Neuronal stem cell (in vitro differentiated cells): Measurements from ENCODE around the gene KNSTRN.
A peak's percentile ranks its signal among the peaks of the same experiment; 100 is the strongest.

Experiments
- DNase-seq: peaks from one replicate; pipeline ENCODE4 v3.0.0-alpha.2; 2013; ENCODE audit warnings: low spot score
- H2AFZ ChIP-seq: one replicate; pipeline ENCODE4 v1.6.1; 2013; ENCODE audit warnings: mild to moderate bottlenecking, low read length, inconsistent platforms
- H2AK5ac ChIP-seq: 2 replicates; pipeline ENCODE4 v1.6.1; 2013; ENCODE audit warnings: low read depth, mild to moderate bottlenecking, inconsistent platforms, low read length, moderate library complexity, mixed read lengths
- H2BK120ac ChIP-seq: 2 replicates; pipeline ENCODE4 v1.6.1; 2013; ENCODE audit warnings: low read depth, mild to moderate bottlenecking, inconsistent platforms, low read length, moderate library complexity, mixed read lengths
- H2BK12ac ChIP-seq: one replicate; pipeline ENCODE4 v1.6.1; 2013; ENCODE audit warnings: low read length, inconsistent platforms
- H2BK15ac ChIP-seq: 2 replicates; pipeline ENCODE4 v1.6.1; 2013; ENCODE audit warnings: mild to moderate bottlenecking, low read length, inconsistent platforms, mixed read lengths
- H2BK5ac ChIP-seq: one replicate; pipeline ENCODE4 v1.6.1; 2013; ENCODE audit warnings: inconsistent platforms, mild to moderate bottlenecking, low read length, moderate library complexity
- H3K14ac ChIP-seq: one replicate; pipeline ENCODE4 v1.6.1; 2013; ENCODE audit warnings: low read length, inconsistent platforms
- H3K18ac ChIP-seq: 2 replicates; pipeline ENCODE4 v1.6.1; 2013; ENCODE audit warnings: low read length, inconsistent platforms
- H3K23ac ChIP-seq: 2 replicates; pipeline ENCODE4 v1.6.1; 2013; ENCODE audit warnings: low read depth, mild to moderate bottlenecking, mixed read lengths, low read length, inconsistent platforms; ENCODE audit not compliant: poor library complexity
- H3K27ac ChIP-seq: replicated peaks from 3 replicates; pipeline ENCODE4 v1.5.1; 2013; ENCODE audit warnings: low read length, inconsistent platforms
- H3K27me3 ChIP-seq, 3 experiments: 2 replicates each; pipeline ENCODE4 v1.6.1; 2013; ENCODE audit warnings: low read length in 3 of 3, mild to moderate bottlenecking in 2 of 3, inconsistent platforms in 1 of 3, low read depth in 1 of 3, mixed read lengths in 1 of 3, moderate library complexity in 1 of 3; ENCODE audit not compliant: control insufficient read depth in 3 of 3, insufficient read depth in 3 of 3
- H3K36me3 ChIP-seq, 2 donors: replicated peaks in 1 of 2; 2 replicates each; pipeline ENCODE4 v1.6.1; 2013; ENCODE audit warnings: low read length in 2 of 2; ENCODE audit not compliant: control insufficient read depth in 2 of 2, insufficient read depth in 2 of 2
- H3K4ac ChIP-seq: 2 replicates; pipeline ENCODE4 v1.6.1; 2013; ENCODE audit warnings: inconsistent platforms, mild to moderate bottlenecking, low read length, moderate library complexity
- H3K4me1 ChIP-seq, 2 donors: 1 replicate in 1 of 2; 2 replicates in 1 of 2; pipeline ENCODE4 v1.6.1; 2013; ENCODE audit warnings: low read length in 2 of 2, low read depth in 1 of 2; ENCODE audit not compliant: control insufficient read depth in 2 of 2, insufficient read depth in 1 of 2
- H3K4me2 ChIP-seq: one replicate; pipeline ENCODE4 v1.6.1; 2013; ENCODE audit warnings: mild to moderate bottlenecking, low read length, inconsistent platforms; ENCODE audit not compliant: insufficient read depth, poor library complexity, severe bottlenecking
- H3K4me3 ChIP-seq, 2 donors: 2 replicates each; pipeline ENCODE4 v1.5.1; 2013; ENCODE audit warnings: low read length in 2 of 2, mild to moderate bottlenecking in 2 of 2, inconsistent platforms in 1 of 2, moderate library complexity in 1 of 2
- H3K79me1 ChIP-seq: one replicate; pipeline ENCODE4 v1.6.1; 2013; ENCODE audit warnings: low read depth, mild to moderate bottlenecking, inconsistent platforms, low read length, moderate library complexity
- H3K9ac ChIP-seq: one replicate; pipeline ENCODE4 v1.6.1; 2013; ENCODE audit warnings: mild to moderate bottlenecking, low read depth, low read length, inconsistent platforms; ENCODE audit not compliant: poor library complexity
- H3K9me3 ChIP-seq, 2 donors: replicated peaks in 1 of 2; 2 replicates each; pipeline versions ENCODE3 to v1.6.1; 2013; ENCODE audit warnings: low read length in 2 of 2, mild to moderate bottlenecking in 2 of 2, inconsistent platforms in 1 of 2, low read depth in 1 of 2, mixed read lengths in 1 of 2, moderate library complexity in 1 of 2; ENCODE audit not compliant: control insufficient read depth in 2 of 2, insufficient read depth in 1 of 2
- H4K8ac ChIP-seq: one replicate; pipeline ENCODE4 v1.6.1; 2013; ENCODE audit warnings: low read depth, mild to moderate bottlenecking, inconsistent platforms, low read length, moderate library complexity
- H4K91ac ChIP-seq: one replicate; pipeline ENCODE4 v1.6.1; 2013; ENCODE audit warnings: low read length, low read depth, mild to moderate bottlenecking, inconsistent platforms; ENCODE audit not compliant: poor library complexity
- WGBS, 2 donors: extraction: QIAGEN DNeasy Blood & Tissue Kit; methylation state at CpG; one replicate each; pipeline ENCODE4 v1.1.7; 2013; ENCODE audit warnings: missing lambda C conversion rate in 2 of 2, mixed read lengths in 1 of 2; ENCODE audit not compliant: insufficient read length in 2 of 2, insufficient replicate concordance in 1 of 2; ENCODE audit errors: extremely low coverage in 2 of 2; 5-methylcytosine and 5-hydroxymethylcytosine counted together

Gene KNSTRN

DNA sequence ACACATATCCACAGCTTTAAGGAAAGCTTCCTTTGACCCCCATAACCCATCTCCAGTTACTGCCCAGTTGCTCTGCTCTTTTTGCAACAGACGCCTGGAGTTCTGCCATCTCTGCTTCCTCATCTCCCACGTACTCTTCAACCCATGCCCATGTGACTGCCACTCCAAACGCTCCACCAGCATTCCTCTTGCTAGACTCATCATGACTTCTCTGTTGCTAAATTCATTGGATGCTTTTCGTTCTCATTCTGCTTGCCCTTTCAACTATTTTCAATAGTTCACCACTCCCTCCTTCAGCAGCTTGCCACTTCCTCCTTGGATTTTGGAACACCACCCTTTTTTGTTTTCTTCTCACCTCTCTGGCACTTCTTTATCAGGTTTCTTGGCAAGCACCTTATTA, 2.7 kb upstream of the KNSTRN start:
- Histone ChIP-seq H2BK120ac (no peak overlapping the region), H3K4ac (no peak overlapping the region), H3K9ac (no peak overlapping the region), H3K4me1 (peaks cover 0 to 2% of the 10 kb centered on the region in 2 donors), H4K8ac (no peak overlapping the region), H3K79me1 (peaks cover 5% of the 10 kb centered on the region), H3K27ac (no peak overlapping the region), H2BK12ac (no peak overlapping the region), H3K14ac (no peak overlapping the region), H2AK5ac (no peak overlapping the region), H3K27me3 (peaks cover 0 to 4% (median 0%) of the 10 kb centered on the region in 3 experiments), H4K91ac (no peak overlapping the region), H3K18ac (no peak overlapping the region), H2BK15ac (no peak overlapping the region), H2AFZ (no peak overlapping the region), H3K36me3 (peaks cover 0 to 7% of the 10 kb centered on the region in 2 donors), H2BK5ac (no peak overlapping the region), H3K9me3 (no peaks in the 10 kb centered on the region), H3K4me2 (no peak overlapping the region), H3K4me3 (no peak overlapping the region), H3K23ac (no peak overlapping the region)
- no peak for DNase-seq
- no CpG with 5 or more reads among the region's 4 CpGs for WGBS, 2 donors

DNA sequence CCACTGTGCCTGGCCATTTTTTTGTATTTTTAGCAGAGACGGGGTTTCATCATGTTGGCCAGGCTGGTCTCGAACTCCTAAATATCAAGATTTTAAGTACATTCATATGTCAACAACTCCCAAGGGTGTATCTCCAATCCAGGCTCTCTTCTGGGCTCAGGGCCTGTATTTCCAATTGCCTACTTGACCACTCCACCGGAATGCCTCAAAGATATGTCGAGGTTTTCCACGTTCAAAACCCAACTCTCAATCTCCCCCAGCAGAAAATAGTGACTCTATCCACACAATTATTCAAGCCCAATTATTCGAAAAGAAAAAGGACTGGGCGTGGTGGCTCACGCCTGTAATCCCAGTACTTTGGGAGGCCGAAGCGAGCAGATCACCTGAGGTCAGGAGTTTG, 1.9 kb upstream of the KNSTRN start:
- no peak overlapping the region for H3K4me2 ChIP-seq
- H3K4me3 ChIP-seq: no peak overlapping the region
- no peak overlapping the region for H2BK5ac ChIP-seq
- no peak overlapping the region for H2AFZ ChIP-seq
- no peak overlapping the region for H4K91ac ChIP-seq
- DNase-seq: no peak
- no peak overlapping the region for H3K23ac ChIP-seq
- H2BK120ac ChIP-seq: no peak overlapping the region
- H3K36me3 ChIP-seq: peaks cover 2 to 15% of the 10 kb centered on the region in 2 donors
- H3K4me1 ChIP-seq: peaks cover 0 to 2% of the 10 kb centered on the region in 2 donors
- no peak overlapping the region for H3K9ac ChIP-seq
- no peak overlapping the region for H2AK5ac ChIP-seq
- H4K8ac ChIP-seq: no peak overlapping the region
- peaks cover 8% of the 10 kb centered on the region for H3K79me1 ChIP-seq
- no peak overlapping the region for H3K18ac ChIP-seq
- H3K14ac ChIP-seq: no peak overlapping the region
- H3K27ac ChIP-seq: no peak overlapping the region
- H3K4ac ChIP-seq: no peak overlapping the region
- H3K27me3 ChIP-seq: peaks cover 0 to 2% (median 0%) of the 10 kb centered on the region in 3 experiments
- H2BK15ac ChIP-seq: no peak overlapping the region
- no peak overlapping the region for H2BK12ac ChIP-seq
- H3K9me3 ChIP-seq: no peaks in the 10 kb centered on the region
- WGBS, 2 donors: no CpG with 5 or more reads among the region's 10 CpGs

DNA sequence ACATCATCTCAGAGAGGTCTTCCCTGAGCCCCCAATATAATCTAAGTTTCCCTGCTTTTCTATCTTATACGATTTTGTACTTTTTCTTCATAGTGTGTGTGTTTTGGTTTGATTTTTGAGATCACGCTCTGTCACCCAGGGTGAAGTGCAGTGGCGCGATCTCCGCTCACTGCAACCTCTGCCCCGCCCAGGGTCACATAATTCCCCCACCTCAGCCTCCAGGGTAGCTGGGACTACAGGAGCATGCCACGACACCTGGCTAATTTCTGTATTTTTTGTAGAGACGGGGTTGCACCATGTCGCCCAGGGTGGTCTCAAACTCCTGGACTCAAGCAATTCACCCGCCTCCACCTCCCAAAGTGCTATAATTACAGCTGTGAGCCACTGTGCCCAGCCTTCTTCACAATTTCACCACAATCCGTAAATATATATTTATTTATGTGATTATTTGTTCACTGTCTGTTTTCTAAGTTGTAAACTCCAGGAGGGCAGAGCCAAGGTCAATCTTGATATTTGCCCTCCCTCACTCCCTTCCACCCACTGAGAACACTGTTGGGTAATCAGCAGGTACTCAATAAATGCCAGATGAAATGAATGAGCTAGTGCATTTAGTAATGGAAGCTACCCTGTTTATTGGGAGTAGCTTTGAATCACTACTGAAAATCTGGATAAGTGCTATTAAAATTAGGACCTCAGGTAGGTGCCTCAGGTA, 547 bp upstream of the KNSTRN start:
- no peak overlapping the region for H2BK120ac ChIP-seq
- H3K4me3 ChIP-seq: no peak overlapping the region
- H3K23ac ChIP-seq: no peak overlapping the region
- H2AFZ ChIP-seq: peak overlapping the region; percentile 82
- H3K4me2 ChIP-seq: no peak overlapping the region
- no peak for DNase-seq
- H3K14ac ChIP-seq: no peak overlapping the region
- peaks cover 11 to 28% of the 10 kb centered on the region in 2 donors for H3K36me3 ChIP-seq
- H3K4me1 ChIP-seq: peaks cover 0 to 2% of the 10 kb centered on the region in 2 donors
- no peak overlapping the region for H2BK12ac ChIP-seq
- no peak overlapping the region for H2BK5ac ChIP-seq
- H3K27me3 ChIP-seq: no peaks in the 10 kb centered on the region
- H3K18ac ChIP-seq: no peak overlapping the region
- H3K9me3 ChIP-seq: no peaks in the 10 kb centered on the region
- peaks cover 8% of the 10 kb centered on the region for H3K79me1 ChIP-seq
- H2BK15ac ChIP-seq: no peak overlapping the region
- H3K9ac ChIP-seq: no peak overlapping the region
- no peak overlapping the region for H4K8ac ChIP-seq
- H4K91ac ChIP-seq: no peak overlapping the region
- H3K27ac ChIP-seq: no peak overlapping the region
- H3K4ac ChIP-seq: no peak overlapping the region
- H2AK5ac ChIP-seq: no peak overlapping the region
- WGBS, 2 donors: no CpG with 5 or more reads among the region's 11 CpGs

DNA sequence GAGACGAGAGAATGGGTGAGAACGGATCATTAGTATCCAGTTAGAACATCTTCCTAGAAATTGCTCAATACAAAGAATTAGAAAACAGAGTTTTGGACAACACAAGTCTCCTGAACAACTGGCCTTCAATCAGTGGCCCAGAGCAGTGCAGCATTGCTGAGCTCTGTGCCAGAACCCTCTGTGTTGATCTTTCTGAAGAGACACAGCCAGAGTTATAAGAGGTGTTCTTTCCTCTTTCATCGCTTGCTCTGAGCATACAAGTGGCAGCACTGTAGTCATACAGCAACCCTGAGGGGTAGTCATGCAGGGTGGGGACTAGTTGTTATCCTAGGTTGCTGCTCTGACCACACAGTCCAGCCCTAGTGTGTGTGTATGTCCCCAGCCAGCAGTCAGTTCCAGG, 4.0 kb downstream of the KNSTRN start:
- no peak overlapping the region for H3K23ac ChIP-seq
- H4K91ac ChIP-seq: no peak overlapping the region
- no peak overlapping the region for H2BK12ac ChIP-seq
- no CpG with 5 or more reads among the region's 3 CpGs for WGBS, 2 donors
- no peak overlapping the region for H2AFZ ChIP-seq
- H2AK5ac ChIP-seq: no peak overlapping the region
- no peak overlapping the region for H2BK120ac ChIP-seq
- H2BK15ac ChIP-seq: no peak overlapping the region
- no peak overlapping the region for H3K14ac ChIP-seq
- no peaks in the 10 kb centered on the region for H3K27me3 ChIP-seq
- no peak overlapping the region for H4K8ac ChIP-seq
- H3K18ac ChIP-seq: no peak overlapping the region
- H3K27ac ChIP-seq: no peak overlapping the region
- DNase-seq: no peak
- H3K36me3 ChIP-seq: peaks cover 32 to 73% of the 10 kb centered on the region in 2 donors
- no peak overlapping the region for H3K4me2 ChIP-seq
- H3K9ac ChIP-seq: no peak overlapping the region
- no peak overlapping the region for H2BK5ac ChIP-seq
- H3K4me1 ChIP-seq: peaks cover 0 to 2% of the 10 kb centered on the region in 2 donors
- H3K79me1 ChIP-seq: peaks cover 8% of the 10 kb centered on the region
- H3K9me3 ChIP-seq: peaks cover 0 to 2% of the 10 kb centered on the region in 2 donors
- H3K4ac ChIP-seq: no peak overlapping the region
- H3K4me3 ChIP-seq: no peak overlapping the region
